ENCODE results near the gene RBMS1.

DNA sequence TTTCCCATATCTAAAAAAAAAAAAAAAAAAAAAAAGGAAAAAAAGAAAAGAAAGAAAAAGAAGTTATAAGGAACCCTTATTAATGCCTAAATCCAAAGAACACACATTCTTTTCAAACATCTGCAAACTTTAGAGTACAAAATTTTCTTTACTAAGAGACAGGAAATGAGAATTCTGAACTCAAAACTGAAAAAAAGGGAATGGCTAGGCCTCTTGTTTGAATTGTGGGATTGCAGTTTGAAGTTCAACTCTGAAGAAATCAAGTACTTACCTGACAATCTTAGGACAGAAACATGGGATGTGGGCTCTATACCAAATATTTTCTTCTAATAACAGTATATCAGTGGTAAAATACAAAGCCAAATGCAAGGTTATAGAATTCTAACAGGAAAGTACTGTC, 175.4 kb downstream of the RBMS1 start:
- TF ChIP-seq, protein P1, sequence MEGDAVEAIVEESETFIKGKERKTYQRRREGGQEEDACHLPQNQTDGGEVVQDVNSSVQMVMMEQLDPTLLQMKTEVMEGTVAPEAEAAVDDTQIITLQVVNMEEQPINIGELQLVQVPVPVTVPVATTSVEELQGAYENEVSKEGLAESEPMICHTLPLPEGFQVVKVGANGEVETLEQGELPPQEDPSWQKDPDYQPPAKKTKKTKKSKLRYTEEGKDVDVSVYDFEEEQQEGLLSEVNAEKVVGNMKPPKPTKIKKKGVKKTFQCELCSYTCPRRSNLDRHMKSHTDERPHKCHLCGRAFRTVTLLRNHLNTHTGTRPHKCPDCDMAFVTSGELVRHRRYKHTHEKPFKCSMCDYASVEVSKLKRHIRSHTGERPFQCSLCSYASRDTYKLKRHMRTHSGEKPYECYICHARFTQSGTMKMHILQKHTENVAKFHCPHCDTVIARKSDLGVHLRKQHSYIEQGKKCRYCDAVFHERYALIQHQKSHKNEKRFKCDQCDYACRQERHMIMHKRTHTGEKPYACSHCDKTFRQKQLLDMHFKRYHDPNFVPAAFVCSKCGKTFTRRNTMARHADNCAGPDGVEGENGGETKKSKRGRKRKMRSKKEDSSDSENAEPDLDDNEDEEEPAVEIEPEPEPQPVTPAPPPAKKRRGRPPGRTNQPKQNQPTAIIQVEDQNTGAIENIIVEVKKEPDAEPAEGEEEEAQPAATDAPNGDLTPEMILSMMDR (IDR thresholded peaks at IDR 0.05; ENCODE audit: low read depth, low read length): no peak
- TF ChIP-seq EZH2phosphoT487 (IDR thresholded peaks at IDR 0.05; ENCODE audit: low read depth): no peak

Measured in OCI-LY3 (cell line).